ENCODE data around the gene KRT26. TPM values are rescaled to one million over a fixed set of nuclear protein-coding genes. Genes with fewer than 3 reads are reported as not detected.
"Not testable (repeated sequence)": the region's sequence is repeated elsewhere in the genome, so short reads cannot be mapped to it uniquely, and the experiment has no call there.

The KRT26 gene
- total and polyA plus RNA-seq, 2 of the 8 experiments (the other 6 are each of a cell fraction or from before 2014, with no cell fraction given) = not detected

DNA sequence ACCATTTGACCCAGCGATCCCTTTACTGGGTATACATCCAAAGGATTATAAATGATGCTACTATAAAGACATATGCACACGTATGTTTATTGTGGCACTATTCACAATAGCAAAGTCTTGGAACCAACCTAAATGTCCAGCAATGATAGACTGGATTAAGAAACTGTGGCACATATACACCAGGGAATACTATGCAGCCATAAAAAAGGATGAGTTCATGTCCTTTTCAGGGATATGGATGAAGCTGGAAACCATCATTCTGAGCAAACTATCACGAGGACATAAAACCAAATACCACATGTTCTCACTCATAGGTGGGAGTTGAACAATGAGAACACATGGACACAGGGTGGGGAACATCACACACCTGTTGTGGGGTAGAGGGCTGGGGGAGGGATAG is 42.7 kb upstream of the KRT26 start:
- 94% methylated on average over 3 of the region's 3 CpGs; no CpG with 5 or more reads in 1 of the 2 experiments for whole genome bisulfite sequencing, 2 experiments (ENCODE audit: extremely low coverage in 1 of 2, insufficient coverage in 1 of 2, insufficient read length in 1 of 2, insufficient replicate concordance in 2 of 2, low coverage in 1 of 2, low lambda C conversion rate in 2 of 2, missing lambda C conversion rate in 1 of 2)
- FAIRE-seq; H2AFZ ChIP-seq (ENCODE audit: low read length); H3K4ac ChIP-seq (replicated peaks; ENCODE audit: insufficient read length, low read depth, low read length); H3K14ac ChIP-seq (ENCODE audit: insufficient read length); H2BK5ac ChIP-seq (ENCODE audit: low read depth, low read length); H3K27me3 ChIP-seq (replicated peaks in 1 of 4; ENCODE audit: control insufficient read depth in 3 of 4, extremely low read depth in 1 of 4, insufficient read depth in 3 of 4, low read length in 3 of 4); H3K79me1 ChIP-seq (ENCODE audit: low read depth, low read length); H2BK120ac ChIP-seq (replicated peaks; ENCODE audit: low read depth, low read length); H2BK20ac ChIP-seq (ENCODE audit: low read length); H3K9ac ChIP-seq (replicated peaks in 1 of 4; ENCODE audit: extremely low read depth in 1 of 4, low read depth in 3 of 4, low read length in 3 of 4); H4K5ac ChIP-seq (ENCODE audit: insufficient read length, low read depth, low read length); H4K20me1 ChIP-seq (replicated peaks in 1 of 2; ENCODE audit: control insufficient read depth in 1 of 2, insufficient read depth in 2 of 2, low read length in 2 of 2); H3K27ac ChIP-seq (ENCODE audit: low read depth, low read length); H3K4me2 ChIP-seq (ENCODE audit: insufficient read depth in 1 of 2, low read depth in 2 of 2, low read length in 2 of 2); H3K18ac ChIP-seq (ENCODE audit: extremely low read depth, low read length); H2BK12ac ChIP-seq (ENCODE audit: low read depth, low read length); H4K8ac ChIP-seq (ENCODE audit: extremely low read depth, insufficient read depth, low read length); POLR2A ChIA-PET (ENCODE audit: partially characterized antibody); H3K36me3 ChIP-seq (ENCODE audit: control insufficient read depth in 2 of 4, insufficient read depth in 4 of 4, low read length in 3 of 4); H3K4me1 ChIP-seq (replicated peaks in 1 of 4; ENCODE audit: control insufficient read depth in 3 of 4, insufficient read depth in 4 of 4, low read length in 3 of 4); H4K91ac ChIP-seq (replicated peaks; ENCODE audit: insufficient read length, low read length); DNase-seq (ENCODE audit: low read depth in 1 of 2, low spot score in 2 of 2); H3K79me2 ChIP-seq (ENCODE audit: control insufficient read depth in 1 of 2, insufficient read depth in 2 of 2, low read length in 2 of 2); H2AK5ac ChIP-seq (ENCODE audit: low read depth, low read length); H3K23me2 ChIP-seq (ENCODE audit: low read depth, low read length); H3K9me3 ChIP-seq (ENCODE audit: insufficient read depth in 2 of 2, low read depth in 1 of 2, low read length in 1 of 2); H2BK15ac ChIP-seq (ENCODE audit: low read length); CTCF ChIA-PET (ENCODE audit: partially characterized antibody); H3K23ac ChIP-seq (ENCODE audit: insufficient read length); H3K56ac ChIP-seq (replicated peaks; ENCODE audit: insufficient read length, low read depth, low read length); H3K4me3 ChIP-seq (ENCODE audit: extremely low read depth in 1 of 4, insufficient read depth in 2 of 4, low read depth in 3 of 4, low read length in 4 of 4): not testable (repeated sequence)
